Hematopoietic multipotent progenitor cell treated with erythropoietin and hydrocortisone succinate and interleukin-3 and kit ligand, for 4 days (in vitro differentiated cells): Measurements from ENCODE around the gene IL31.
A peak's percentile ranks its signal among the peaks of the same experiment; 100 is the strongest.
"Not testable (repeated sequence)": the region's sequence is repeated elsewhere in the genome, so short reads cannot be mapped to it uniquely, and the experiment has no call there.

Experiments
- DNase-seq: peaks from one replicate; pipeline ENCODE4 v3.0.0-alpha.2; 2015

The IL31 gene

DNA sequence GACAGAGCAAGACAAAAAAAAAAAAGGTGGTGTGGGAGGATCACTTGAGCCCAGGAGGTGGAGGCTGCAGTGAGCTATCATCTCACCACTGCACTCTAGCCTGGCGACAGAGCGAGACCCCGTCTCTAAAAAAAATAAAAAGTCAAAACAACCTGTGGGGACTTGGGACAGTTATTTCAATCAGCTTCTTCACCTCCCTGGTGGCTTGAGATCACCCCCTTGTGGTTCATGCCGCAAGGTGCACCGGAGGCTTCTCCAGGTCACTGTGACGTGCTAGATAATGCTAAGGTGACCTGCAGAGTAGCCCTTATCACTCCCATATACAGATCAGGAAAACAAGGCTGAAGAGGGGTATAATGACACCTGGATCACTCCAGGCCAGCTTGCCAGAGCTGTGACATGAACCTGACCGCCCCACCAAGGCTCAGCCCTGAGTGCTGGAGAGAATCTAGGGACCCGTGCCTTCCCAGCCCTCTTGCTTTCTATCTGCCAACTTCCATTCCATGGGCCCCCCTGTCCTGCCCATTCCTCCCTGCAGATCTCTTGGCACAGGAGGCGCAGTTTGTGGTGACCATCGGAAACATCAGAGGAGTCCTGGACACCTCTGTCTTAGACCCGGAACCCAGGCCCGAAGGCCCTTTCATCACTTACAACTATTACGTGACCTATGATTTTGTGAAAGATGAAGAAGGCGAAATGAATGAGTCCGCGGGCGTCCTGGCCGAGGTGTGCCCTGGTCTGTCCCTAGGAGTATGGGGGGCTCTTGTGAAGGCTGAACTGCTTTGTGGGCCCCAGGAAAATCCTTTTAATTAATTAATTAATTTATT lies 17.0 kb upstream of the IL31 start:
- DNase-seq = peak; percentile 87

GRCh38 chr12:122189626-122190475 lies 15.8 kb upstream of the IL31 start:
- no peak for DNase-seq

DNA sequence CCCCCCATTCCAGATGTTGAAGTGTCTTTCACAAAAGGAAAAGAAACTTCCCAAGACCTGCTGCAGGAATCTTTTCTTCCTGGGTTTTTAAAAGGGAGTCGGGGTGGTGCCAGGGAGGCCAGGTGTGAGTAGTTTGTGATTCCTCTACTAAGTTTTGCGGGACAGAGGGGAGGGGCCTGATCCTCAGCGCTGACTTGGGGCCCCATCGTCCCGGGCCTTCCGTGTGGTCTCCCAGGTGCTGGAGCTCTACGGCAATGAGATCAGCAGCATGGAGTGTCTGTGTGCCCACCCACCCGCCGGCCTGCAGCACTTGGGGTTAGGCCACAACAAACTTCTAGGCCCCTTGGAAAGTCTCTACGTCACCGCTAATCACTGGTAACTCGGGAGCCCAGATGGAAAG lies 13.4 kb upstream of the IL31 start:
- no peak for DNase-seq

GRCh38 chr12:122185494-122186082 lies 11.6 kb upstream of the IL31 start:
- no peak for DNase-seq

- no peak for DNase-seq
Observed at GRCh38 chr12:122185079-122185478, 11.1 kb upstream of the IL31 start.

DNA sequence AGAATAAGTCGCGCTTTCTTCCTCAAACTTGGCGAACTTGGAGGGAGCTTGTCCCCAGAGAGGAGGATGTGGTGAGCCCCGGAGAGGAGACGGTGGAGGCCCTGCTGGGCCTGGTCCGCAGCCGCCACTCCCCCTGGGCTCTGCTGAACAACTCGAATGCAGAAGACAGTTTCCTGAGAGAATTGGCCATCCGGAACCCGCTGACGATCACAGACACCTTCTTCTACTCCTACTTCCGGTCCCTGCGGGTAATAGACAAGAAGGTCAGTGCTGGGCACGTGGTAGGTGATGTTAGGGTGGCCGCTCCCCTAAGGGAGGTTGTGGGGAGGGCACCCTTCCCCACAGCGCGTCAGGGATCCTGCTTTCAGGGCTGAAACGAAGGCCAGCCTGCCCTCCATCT lies 10.5 kb upstream of the IL31 start:
- peak; percentile 54 for DNase-seq

- no peak for DNase-seq
Observed at GRCh38 chr12:122183588-122183940, 9.5 kb upstream of the IL31 start.

DNA sequence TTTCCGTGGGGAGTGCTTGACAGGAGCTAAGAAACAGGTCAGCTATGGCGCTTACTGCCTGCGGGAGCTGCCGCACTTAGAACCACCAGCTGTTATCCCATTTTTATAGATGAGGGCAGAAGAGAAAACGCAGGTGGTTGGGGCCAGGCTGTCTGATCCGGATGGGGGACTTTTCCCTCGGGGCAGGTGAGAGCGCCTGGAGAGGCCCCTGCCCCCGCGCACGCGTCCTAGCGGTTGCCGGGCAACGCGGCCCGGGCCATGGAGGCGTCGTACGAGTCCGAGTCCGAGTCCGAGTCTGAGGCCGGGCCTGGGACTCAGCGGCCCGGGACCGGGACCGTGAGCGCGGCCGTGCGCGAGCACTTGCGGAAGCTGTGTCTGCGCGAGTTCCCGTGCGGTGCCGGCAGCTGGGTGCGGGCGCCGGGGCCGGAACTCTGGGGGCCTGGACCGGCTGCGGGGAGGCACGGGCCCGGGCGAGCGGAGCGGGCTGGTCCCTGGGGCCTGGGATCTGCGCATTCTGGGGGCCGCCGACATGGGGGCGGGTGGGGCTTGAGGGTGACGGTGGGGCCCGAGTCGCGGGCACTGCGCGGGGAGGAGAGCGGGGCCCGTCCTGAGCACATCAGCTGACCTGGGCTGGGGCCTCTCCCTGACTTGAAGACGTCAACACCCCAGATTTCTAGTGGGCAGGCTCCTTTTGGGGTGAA lies 9.0 kb upstream of the IL31 start, which contains the start of gene LRRC43:
Gene LRRC43, plus strand, starts transcription at position 237 of the 701 bp plus-strand sequence. Its CDS starts 22 bp downstream, at position 259.
- DNase-seq = peak; percentile 47

GRCh38 chr12:122176473-122176872 lies 2.5 kb upstream of the IL31 start:
- not testable (repeated sequence) for DNase-seq

GRCh38 chr12:122172262-122172939 lies 1.6 kb downstream of the IL31 start:
- no peak for DNase-seq

GRCh38 chr12:122171399-122171798 lies 2.6 kb downstream of the IL31 start:
- no peak for DNase-seq

DNA sequence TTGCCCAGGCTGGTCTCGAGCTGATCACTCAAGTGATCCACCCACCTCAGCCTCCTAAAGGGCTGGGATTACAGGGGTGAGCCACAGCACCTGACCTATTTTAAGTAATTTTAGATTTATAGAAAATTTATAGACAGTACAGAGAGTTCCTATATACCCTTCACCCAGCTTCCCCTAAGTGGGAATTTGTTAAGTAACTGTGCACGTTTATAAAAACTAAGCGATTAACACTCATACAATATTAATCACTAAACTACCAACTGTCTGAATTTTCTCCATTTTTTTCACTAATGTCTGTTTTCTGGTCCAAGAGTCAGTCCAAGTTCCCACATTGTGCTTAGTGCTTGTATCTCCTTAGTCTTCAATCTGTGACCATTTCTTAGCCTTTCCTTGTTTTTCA lies 5.5 kb downstream of the IL31 start:
- DNase-seq = no peak

DNA sequence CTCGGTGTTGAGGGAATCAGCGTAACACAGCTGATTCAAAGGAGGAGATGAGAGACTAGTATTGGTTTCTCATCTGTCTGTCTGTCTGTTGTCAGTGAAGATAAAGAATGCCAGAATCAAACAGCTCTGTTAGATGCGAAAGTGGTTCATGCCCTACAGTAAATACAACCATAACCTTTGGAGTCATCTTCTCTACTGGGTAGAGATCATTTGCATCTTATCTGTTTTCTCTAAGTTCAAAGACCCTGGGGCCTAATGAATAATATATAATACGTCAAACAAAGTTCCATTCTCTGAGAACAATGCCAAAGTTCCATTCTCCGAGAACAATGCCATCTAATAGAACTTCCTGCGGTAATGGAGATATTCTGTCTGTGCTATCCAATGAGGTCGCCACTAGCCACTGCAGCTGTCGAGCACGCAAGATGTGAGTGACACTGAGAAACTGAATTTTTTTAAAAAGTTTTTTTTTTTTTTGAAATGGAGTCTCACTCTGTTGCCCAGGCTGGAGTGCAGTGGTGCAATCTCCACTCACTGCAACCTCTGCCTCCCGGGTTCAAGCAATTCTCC lies 6.6 kb downstream of the IL31 start:
- DNase-seq = no peak

- DNase-seq = no peak
Observed at GRCh38 chr12:122166422-122167349, 7.3 kb downstream of the IL31 start.

GRCh38 chr12:122162976-122163375 lies 11.0 kb downstream of the IL31 start:
- DNase-seq = no peak

DNA sequence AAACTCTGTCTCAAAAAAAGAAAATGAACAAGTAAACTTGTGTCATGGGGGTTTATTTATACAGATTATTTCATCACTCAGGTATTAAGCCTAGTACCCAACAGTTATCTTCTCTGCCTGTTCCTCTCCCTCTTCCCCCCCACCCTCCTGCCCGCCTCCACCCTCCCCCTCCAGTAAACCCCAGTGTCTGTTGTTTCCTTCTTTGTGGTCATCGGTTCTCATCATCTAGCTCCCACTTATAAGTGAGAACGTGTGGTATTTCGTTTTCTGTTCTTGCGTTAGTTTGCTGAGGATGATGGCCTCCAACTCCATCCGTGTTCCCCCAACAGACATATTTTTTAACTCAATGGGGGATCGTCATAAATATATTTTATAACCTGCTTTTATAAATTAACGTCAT lies 12.3 kb downstream of the IL31 start:
- peak; percentile 33 for DNase-seq

GRCh38 chr12:122160761-122161160 lies 13.3 kb downstream of the IL31 start:
- DNase-seq = no peak

DNA sequence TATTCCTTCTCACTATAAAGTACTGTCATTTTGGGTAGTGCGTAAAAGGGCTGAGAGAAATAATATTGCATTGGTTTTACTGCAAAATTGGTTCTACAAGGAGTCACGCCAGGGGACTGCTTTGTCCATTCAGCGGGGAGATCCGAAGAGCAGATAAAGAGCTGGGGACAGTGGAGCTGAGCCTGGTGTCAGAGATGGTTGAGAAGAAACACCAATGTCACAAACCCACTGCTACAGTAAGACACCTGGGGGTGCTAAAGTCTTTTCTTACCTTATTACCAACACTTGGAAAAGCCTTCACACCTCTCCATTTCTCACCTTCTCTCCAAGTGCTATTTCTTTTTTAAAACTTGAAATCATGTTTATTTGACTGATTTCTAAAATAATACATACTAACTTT lies 14.1 kb downstream of the IL31 start:
- DNase-seq = no peak

DNA sequence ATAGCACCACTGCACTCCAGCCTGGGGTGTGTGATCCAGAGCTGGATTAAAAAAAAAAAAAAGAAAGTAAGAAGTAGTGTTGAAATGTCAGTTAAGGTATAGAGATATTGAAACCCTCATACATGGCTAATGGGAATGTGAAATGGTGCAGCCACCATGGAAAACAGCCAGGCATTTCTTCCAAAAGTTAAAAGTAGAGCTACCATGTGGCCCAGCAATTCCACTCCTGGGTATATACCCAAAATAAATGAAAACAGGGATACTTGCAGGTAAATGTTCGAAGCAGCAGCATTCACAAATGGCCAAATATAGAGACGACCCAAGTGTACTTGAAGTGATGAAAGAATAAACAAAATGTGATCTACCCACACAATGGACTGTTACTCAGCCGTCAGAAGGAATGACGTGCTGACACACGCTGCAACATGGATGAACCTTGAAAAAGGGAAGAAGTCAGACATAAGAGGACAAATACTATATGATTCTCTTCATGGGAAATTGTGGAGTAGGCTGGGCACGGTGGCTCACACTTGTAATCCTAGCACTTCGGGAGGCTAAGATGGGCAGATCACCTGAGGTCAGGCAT lies 15.2 kb downstream of the IL31 start:
- DNase-seq = no peak

DNA sequence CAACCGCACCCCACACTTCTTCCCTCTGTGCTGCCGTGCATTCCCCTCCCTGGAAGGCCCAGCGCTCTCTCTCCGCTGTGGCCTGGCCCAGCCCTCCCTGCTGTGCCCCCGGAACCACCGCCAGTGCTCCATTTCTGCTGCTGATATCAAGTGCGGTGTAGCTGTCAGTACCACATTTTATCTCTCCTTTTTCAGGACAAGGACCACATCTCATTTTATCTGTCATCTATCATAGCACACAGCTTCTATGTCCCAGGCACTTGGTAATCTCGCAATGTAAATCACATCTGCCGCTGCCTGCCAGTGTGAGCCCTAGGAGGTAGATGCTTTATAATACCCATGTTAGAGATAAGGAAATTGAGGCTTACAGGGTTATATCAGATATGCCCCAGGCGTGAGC lies 18.3 kb downstream of the IL31 start:
- DNase-seq = peak; percentile 94

DNA sequence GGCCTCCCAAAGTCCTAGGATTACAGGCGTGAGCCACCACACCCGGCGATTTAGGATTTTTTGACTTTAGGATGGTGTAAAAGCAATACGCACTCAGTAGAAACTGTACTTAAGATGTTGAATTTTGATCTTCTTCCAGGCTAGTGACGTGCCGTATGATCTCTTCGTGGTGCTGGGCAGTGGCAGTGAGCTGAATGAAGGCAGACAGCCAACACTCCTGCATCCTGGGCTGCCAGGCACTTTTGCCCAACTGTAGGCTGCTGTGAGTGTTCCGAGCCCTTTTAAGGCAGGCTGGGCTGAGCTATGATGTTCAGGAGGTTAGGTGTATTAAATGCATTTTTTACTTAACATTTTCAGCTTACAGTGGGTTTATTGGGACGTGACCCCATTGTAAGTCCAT lies 21.3 kb downstream of the IL31 start:
- no peak for DNase-seq
